ENCODE results near the gene SHF.
"Not testable (repeated sequence)": the region's sequence is repeated elsewhere in the genome, so short reads cannot be mapped to it uniquely, and the experiment has no call there.

SHF gene, protein sequence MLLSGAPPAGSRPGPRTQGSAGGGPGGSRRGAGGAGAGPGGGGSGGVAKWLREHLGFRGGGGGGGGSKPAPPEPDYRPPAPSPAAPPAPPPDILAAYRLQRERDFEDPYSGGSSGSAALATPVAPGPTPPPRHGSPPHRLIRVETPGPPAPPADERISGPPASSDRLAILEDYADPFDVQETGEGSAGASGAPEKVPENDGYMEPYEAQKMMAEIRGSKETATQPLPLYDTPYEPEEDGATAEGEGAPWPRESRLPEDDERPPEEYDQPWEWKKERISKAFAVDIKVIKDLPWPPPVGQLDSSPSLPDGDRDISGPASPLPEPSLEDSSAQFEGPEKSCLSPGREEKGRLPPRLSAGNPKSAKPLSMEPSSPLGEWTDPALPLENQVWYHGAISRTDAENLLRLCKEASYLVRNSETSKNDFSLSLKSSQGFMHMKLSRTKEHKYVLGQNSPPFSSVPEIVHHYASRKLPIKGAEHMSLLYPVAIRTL

DNA sequence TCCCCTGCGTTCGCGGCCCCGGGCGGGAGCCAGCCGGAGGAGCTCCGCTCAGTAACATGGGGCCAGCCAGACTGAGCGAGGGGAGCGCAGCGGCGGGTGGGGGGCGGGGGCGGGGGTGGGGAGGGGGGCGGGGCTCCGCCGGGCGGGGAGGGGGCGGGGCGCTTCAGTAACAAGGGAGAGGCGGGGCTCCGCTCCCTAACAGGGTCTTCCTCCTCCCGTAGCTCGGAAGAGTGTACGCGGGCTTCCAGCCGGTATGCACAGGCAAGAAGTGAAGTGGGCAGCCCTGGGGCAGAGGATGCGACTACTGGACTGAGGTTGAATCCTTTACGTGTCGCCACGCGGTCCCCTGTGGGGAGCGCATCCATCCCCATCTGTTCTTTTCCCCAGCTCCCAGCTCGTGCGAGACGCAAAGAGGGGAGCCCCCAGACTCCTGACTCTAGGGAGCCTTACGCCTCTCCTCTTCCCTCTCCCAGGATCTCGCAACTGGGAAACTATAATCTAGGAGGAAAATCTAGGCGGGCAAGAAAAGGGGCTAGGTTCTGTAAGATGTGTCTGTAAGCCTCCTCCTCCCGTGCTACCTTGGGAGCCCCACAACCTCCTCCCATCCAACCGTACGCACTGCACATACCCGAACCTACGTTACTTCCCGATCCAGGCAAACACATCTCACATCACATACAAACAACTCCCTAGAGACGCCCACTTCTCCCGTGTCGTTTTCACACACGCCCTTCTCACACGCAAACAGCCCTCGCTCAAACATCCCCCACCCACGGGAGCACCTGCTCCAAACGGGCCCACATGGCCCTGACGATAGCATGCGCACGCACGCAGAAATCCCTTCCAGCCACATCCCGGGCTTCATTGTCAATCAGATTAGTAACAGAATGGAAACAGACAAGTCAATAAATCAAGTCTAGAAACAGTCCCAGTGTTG lies at the start of gene SHF:
TSS of gene SHF (minus strand) at position 73 of the 937 bp plus-strand sequence. CDS start at position 58, 15 bp downstream.
- peak; percentile 86 for DNase-seq (ENCODE audit: low spot score)
- in situ Hi-C loops (cut with MboI; ENCODE audit: low pct_unique_long_range_greater_than_20kb, low sequenced_read_pairs, unreplicated experiment), result no loop called here
- TF ChIP-seq, protein P1, sequence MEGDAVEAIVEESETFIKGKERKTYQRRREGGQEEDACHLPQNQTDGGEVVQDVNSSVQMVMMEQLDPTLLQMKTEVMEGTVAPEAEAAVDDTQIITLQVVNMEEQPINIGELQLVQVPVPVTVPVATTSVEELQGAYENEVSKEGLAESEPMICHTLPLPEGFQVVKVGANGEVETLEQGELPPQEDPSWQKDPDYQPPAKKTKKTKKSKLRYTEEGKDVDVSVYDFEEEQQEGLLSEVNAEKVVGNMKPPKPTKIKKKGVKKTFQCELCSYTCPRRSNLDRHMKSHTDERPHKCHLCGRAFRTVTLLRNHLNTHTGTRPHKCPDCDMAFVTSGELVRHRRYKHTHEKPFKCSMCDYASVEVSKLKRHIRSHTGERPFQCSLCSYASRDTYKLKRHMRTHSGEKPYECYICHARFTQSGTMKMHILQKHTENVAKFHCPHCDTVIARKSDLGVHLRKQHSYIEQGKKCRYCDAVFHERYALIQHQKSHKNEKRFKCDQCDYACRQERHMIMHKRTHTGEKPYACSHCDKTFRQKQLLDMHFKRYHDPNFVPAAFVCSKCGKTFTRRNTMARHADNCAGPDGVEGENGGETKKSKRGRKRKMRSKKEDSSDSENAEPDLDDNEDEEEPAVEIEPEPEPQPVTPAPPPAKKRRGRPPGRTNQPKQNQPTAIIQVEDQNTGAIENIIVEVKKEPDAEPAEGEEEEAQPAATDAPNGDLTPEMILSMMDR (IDR thresholded peaks at IDR 0.05; ENCODE audit: extremely low read depth, insufficient read depth, missing control alignments), result no peak

DNA sequence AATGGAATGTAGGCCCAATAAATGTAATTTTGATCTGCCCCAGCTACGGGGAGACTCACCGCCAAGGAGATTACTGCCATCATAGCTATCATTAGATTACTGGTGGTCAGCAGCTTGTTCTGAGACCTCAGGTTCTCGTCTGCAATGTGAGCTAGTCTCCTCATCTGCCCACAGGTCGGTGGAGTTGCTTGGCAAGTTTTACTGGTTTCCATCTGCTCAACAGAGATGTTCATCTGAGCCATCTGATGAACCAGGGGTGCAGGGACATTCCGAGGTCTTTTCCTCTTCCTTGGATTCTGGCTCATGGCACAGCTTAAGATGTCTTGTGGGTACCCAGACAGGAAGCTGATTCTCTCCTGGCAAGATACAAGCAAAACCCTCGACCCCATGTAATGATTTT lies 49.0 kb upstream of the SHF start:
- DNase-seq (ENCODE audit: low spot score); in situ Hi-C loops (cut with MboI; ENCODE audit: low pct_unique_long_range_greater_than_20kb, low sequenced_read_pairs, unreplicated experiment): not testable (repeated sequence)

DNA sequence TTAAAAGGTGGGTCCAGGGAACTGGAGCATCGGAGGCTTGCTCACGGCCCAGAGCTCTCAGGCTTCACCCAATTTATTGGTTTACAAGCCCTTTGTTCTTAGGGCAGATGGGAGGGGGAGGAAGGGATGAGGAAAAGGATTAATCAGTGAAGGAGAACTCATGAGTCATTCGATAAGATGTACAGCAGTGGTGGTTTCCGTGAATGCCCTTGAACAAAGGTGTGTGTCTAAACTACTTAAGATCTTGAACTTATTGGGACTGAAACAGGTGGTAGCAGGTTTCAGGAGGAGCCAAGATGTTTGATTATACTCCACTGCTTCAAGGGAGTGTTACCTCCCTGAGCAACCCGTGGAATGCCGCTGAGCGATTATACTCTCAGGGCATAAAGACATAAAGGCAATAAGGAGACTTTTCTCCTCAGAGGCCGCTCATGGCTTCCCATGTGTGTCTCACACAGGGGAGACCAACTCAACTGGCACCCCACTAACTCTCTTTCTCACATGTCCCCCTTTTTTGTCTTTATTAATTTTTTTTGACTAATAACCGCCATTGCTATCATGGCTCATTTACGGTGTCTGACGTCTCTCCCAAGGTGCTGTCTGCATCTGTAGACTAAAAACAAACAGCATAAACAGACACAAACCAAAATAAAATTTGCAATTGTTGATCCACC lies 46.9 kb upstream of the SHF start:
- TF ChIP-seq, protein P1 (IDR thresholded peaks at IDR 0.05; ENCODE audit: extremely low read depth, insufficient read depth, missing control alignments), result no peak
- in situ Hi-C loops (cut with MboI; ENCODE audit: low pct_unique_long_range_greater_than_20kb, low sequenced_read_pairs, unreplicated experiment), result no loop called here
- no peak for DNase-seq (ENCODE audit: low spot score)

DNA sequence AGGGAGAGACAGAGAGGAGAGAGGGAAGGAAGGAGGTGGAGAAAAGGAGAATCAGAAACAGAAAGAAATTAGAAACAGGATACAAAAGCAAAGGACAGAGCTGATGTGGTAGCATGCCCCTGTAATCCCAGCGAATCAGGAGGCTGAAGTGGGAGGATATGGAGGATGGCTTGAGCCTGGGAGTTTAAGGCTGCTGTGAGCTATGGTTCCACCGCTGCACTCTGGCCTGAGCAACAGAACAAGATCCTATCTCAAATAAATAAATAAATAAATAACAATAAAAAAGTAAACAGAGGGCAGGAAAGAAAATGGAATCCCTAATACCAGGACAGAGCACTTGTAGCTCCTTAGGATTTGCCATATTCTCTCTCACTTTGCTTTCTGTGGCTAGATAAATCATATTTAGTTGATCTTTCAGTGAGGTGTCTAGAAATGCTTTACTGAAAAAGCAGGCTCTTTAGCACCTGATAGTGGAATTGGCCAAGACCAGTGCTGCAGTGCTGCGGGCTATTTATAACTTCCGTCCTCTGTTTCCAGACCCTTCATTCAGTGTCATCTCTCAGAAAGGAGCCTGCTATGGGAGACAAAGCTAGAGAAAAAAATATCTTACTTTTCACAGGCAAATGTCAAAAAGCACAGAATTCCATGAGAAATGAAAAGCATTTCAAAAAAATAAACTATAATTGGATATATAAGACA lies 44.2 kb upstream of the SHF start:
- TF ChIP-seq, protein P1 (IDR thresholded peaks at IDR 0.05; ENCODE audit: extremely low read depth, insufficient read depth, missing control alignments), result no peak
- DNase-seq (ENCODE audit: low spot score), result no peak
- in situ Hi-C loops (cut with MboI; ENCODE audit: low pct_unique_long_range_greater_than_20kb, low sequenced_read_pairs, unreplicated experiment), result no loop called here

DNA sequence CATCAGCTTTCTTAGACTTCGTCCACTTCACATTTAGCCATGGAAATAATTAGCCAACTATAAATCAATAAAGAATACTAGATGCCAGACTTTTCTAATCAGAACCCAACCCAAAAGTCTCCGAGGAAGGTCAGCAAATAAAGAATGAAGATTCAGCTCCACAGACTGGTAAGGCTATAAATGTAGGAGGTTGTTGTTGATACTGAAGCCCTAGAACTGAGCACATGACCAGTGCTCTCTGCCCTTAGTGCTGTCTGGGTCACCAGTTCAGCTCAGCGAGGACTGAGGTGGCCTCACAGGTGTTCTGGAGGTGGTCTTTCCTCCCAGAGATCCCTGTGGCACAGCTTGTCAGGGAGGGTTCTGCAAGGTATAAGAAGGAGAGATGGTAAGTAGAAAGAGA lies 43.4 kb upstream of the SHF start:
- TF ChIP-seq, protein P1 (IDR thresholded peaks at IDR 0.05; ENCODE audit: extremely low read depth, insufficient read depth, missing control alignments), result no peak
- in situ Hi-C loops (cut with MboI; ENCODE audit: low pct_unique_long_range_greater_than_20kb, low sequenced_read_pairs, unreplicated experiment), result no loop called here
- no peak for DNase-seq (ENCODE audit: low spot score)

DNA sequence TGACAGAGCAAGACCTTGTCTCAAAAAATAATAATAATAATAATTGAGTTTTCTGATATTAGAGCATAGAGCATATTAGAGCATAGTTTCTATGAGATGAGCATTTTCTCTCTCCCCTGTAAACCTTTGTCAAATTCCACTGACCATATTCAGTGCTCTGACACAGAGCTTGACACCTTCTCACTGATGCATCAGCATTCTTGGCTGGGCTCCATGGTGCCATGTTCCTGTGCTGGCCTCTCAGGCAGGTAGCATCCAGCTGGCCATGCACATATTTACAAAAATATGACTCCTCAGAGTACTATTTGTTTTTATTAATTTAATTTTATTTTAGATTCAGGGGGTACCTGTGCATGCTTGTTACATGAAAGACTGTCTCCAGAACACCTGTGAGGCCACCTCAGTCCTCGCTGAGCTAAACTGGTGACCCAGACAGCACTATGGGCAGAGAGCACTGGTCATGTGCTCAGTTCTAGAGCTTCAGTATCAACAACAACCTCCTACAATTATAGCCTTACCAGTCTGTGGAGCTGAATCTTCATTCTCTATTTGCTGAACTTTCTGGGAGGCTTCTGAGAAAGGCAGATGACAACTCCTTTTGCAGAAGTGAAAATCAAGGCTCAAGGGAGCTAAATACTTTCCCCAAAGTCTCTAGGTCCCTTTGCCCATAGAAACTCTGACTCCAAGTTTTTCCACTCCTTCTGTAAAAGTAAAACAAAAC lies 42.6 kb upstream of the SHF start:
- in situ Hi-C loops (cut with MboI; ENCODE audit: low pct_unique_long_range_greater_than_20kb, low sequenced_read_pairs, unreplicated experiment), result no loop called here
- no peak for DNase-seq (ENCODE audit: low spot score)
- TF ChIP-seq, protein P1 (IDR thresholded peaks at IDR 0.05; ENCODE audit: extremely low read depth, insufficient read depth, missing control alignments), result no peak
